PFSK-1 (cell line): ENCODE results near the gene CDH2.

Experiments
- FOXP2 ChIP-seq: optimal IDR thresholded peaks from 2 replicates; pipeline ENCODE3; 2011; ENCODE audit warnings: borderline replicate concordance, control low read depth, inconsistent platforms; ENCODE audit not compliant: insufficient read depth; ENCODE audit errors: extremely low read length, extremely low read depth
- POLR2AphosphoS5 ChIP-seq: IDR thresholded peaks from 2 replicates; pipeline ENCODE4 v1.6.1; 2012; ENCODE audit warnings: low read depth, mild to moderate bottlenecking, control low read depth, low read length, moderate library complexity
- REST ChIP-seq, 2 experiments: IDR thresholded peaks; 2 replicates each; pipeline versions ENCODE4 v1.6.1 to v1.8.0; 2011 to 2012; ENCODE audit warnings: low read depth in 2 of 2, low read length in 2 of 2, control low read depth in 1 of 2, inconsistent platforms in 1 of 2, mild to moderate bottlenecking in 1 of 2, moderate library complexity in 1 of 2; ENCODE audit not compliant: insufficient read depth in 1 of 2
- SIN3A ChIP-seq: IDR thresholded peaks from 2 replicates; pipeline ENCODE4 v1.6.1; 2012; ENCODE audit warnings: mild to moderate bottlenecking, low read length, moderate library complexity, borderline replicate concordance; ENCODE audit not compliant: insufficient read depth
- TAF1 ChIP-seq: IDR thresholded peaks from 2 replicates; pipeline ENCODE4 v1.6.1; 2012; ENCODE audit warnings: low read length, control low read depth, borderline replicate concordance; ENCODE audit not compliant: insufficient read depth

CDH2 gene

GRCh38 chr18:27956001-27956640 lies 220.8 kb downstream of the CDH2 start:
- TF ChIP-seq SIN3A: no peak
- TF ChIP-seq TAF1: no peak

DNA sequence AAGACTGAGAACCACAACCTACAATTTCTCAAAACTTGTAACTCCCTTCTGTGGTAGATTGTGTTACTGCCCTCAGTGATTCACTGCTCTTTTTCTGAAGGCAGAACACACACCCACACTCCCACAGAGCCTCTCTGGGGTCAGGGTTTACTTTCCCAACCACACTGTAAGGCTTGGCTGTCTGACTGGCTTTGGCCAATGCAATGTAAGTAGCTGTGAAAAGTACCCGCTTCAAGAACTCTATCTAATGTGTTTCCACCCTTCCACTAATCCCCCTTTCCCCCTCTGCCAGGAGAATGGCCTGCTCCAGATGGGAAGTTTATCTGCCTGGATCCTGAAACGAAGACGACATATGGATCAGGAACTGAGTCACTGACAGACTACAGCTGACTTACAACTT lies 222.7 kb downstream of the CDH2 start:
- TF ChIP-seq SIN3A (no peak), REST (IDR thresholded peaks at IDR 0.05; ENCODE audit: insufficient read depth in 1 of 2, low read depth in 2 of 2, low read length in 2 of 2) (no peak), TAF1 (no peak), FOXP2 (no peak), POLR2AphosphoS5 (no peak)

- no peak for TF ChIP-seq REST (IDR thresholded peaks at IDR 0.05; ENCODE audit: insufficient read depth in 1 of 2, low read depth in 2 of 2, low read length in 2 of 2)
- no peak for TF ChIP-seq POLR2AphosphoS5
- no peak for TF ChIP-seq SIN3A
- no peak for TF ChIP-seq FOXP2
- TF ChIP-seq TAF1: no peak
Observed at GRCh38 chr18:27952741-27953140, 224.2 kb downstream of the CDH2 start.

- TF ChIP-seq TAF1 (no peak), REST (IDR thresholded peaks at IDR 0.05; ENCODE audit: insufficient read depth in 1 of 2, low read depth in 2 of 2, low read length in 2 of 2) (no peak), SIN3A (no peak), POLR2AphosphoS5 (no peak), FOXP2 (no peak)
Observed at GRCh38 chr18:27950648-27951228, 226.2 kb downstream of the CDH2 start.

DNA sequence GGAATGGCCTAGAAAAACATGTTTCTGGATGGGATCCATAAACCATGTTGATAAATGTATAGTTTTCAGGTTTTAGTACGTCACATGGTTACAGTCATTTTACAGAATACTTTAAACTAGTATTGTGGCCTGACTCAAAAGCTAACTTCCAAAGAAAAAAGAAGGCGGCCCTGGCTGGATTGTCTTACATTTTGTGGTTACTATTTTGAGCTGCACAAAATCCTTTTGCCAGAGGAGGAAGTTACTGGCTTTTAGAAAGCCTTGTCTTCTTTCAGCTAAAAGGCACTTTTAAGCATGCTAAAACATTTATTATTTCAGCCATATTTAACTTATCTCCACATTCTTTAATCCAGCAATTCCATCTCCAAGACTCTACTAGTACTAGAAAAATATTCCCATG lies 227.9 kb downstream of the CDH2 start:
- TF ChIP-seq FOXP2 (no peak), REST (IDR thresholded peaks at IDR 0.05; ENCODE audit: insufficient read depth in 1 of 2, low read depth in 2 of 2, low read length in 2 of 2) (no peak), SIN3A (no peak), POLR2AphosphoS5 (no peak), TAF1 (no peak)
